Measurements from ENCODE around the gene DLK1. TPM values are rescaled to one million over a fixed set of nuclear protein-coding genes. Genes with fewer than 3 reads are reported as not detected.

DLK1 gene
- total and polyA plus RNA-seq, 2 of the 4 experiments (the other 2 are of a cell fraction) = under 0.01 to 0.07 TPM

DNA sequence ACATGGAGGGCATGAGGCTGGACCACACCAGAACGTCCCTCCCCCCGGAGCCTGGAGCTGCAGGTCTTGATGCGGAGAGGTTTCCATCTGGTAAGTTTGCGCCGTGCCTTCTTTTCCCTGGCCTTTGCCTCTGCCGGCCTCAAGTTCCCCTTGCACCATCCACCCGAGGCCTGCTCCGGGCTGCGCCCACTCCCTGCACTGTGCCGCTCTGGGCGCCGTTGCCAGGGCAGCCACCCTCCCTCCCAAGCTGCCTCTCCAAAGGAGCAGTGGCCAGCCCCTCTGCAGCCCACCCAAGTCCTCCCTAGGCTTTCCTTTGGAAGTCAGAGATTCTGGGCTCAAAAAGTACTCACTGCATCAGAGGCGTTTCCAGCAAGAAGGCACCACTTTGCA is 53.0 kb downstream of the DLK1 start:
- H3K4ac ChIP-seq (ENCODE audit: low read depth, low read length) = no peak overlapping the region
- peaks cover 34% of the 10 kb centered on the region for H3K27me3 ChIP-seq (ENCODE audit: control insufficient read depth, insufficient read depth, low read length)
- no peak overlapping the region for H3K4me3 ChIP-seq (ENCODE audit: insufficient read depth, low read depth, low read length)
- no peak overlapping the region for H2BK20ac ChIP-seq (ENCODE audit: low read depth, low read length)
- WGBS, 2 experiments (ENCODE audit: extremely low coverage in 2 of 2, insufficient read length in 1 of 2) = 94% methylated on average over 3 of the region's 13 CpGs; no CpG with 5 or more reads in 1 of the 2 experiments
- no peak overlapping the region for H2BK5ac ChIP-seq (ENCODE audit: low read depth, low read length, poor library complexity, severe bottlenecking)
- no peak overlapping the region for H2AFZ ChIP-seq (replicated peaks; ENCODE audit: low read length, poor library complexity)
- BruUV-seq (replicated peaks) = no TSS peak
- H3K4me2 ChIP-seq (ENCODE audit: low read depth, low read length) = no peak overlapping the region
- H3K4me1 ChIP-seq (ENCODE audit: control insufficient read depth, insufficient read depth, low read length) = peaks cover 9% of the 10 kb centered on the region; the same call in 1 of the 2 replicates
- H3K14ac ChIP-seq (replicated peaks; ENCODE audit: low read depth, low read length) = no peak overlapping the region
- H3K79me1 ChIP-seq (ENCODE audit: low read depth in 1 of 2, low read length in 2 of 2) = no peaks in the 10 kb centered on the region
- no peaks in the 10 kb centered on the region for H3K9me3 ChIP-seq (ENCODE audit: control insufficient read depth, insufficient read depth, low read length)
- no peak for DNase-seq
- H4K8ac ChIP-seq (ENCODE audit: low read depth in 2 of 2, low read length in 2 of 2) = no peak overlapping the region
- ChIA-PET POLR2A (ENCODE audit: unreplicated experiment) (no interaction called here), CTCF (no interaction called here)
- no peak overlapping the region for H2BK15ac ChIP-seq (ENCODE audit: low read depth, low read length)
- TF ChIP-seq MAFK (IDR thresholded peaks at IDR 0.05; ENCODE audit: low read depth, low read length) = no peak
- TF ChIP-seq CHD1 (IDR thresholded peaks at IDR 0.05; ENCODE audit: low read depth, low read length) = no peak
- no peak for TF ChIP-seq POLR2A (IDR thresholded peaks at IDR 0.05; ENCODE audit: low read depth, low read length)
- TF ChIP-seq, protein P1, sequence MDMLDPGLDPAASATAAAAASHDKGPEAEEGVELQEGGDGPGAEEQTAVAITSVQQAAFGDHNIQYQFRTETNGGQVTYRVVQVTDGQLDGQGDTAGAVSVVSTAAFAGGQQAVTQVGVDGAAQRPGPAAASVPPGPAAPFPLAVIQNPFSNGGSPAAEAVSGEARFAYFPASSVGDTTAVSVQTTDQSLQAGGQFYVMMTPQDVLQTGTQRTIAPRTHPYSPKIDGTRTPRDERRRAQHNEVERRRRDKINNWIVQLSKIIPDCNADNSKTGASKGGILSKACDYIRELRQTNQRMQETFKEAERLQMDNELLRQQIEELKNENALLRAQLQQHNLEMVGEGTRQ (IDR thresholded peaks at IDR 0.05; ENCODE audit: low read depth, low read length) = no peak
- TF ChIP-seq NFE2L2 (IDR thresholded peaks at IDR 0.05; ENCODE audit: low read depth, low read length) = no peak
- TF ChIP-seq RFX5 (IDR thresholded peaks at IDR 0.05; ENCODE audit: low read depth, low read length) = no peak
- TF ChIP-seq BHLHE40 (IDR thresholded peaks at IDR 0.05; ENCODE audit: low read depth, low read length) = no peak
- no peak for TF ChIP-seq CEBPB (IDR thresholded peaks at IDR 0.05; ENCODE audit: low read depth, low read length)
- H2AK9ac ChIP-seq (replicated peaks; ENCODE audit: low read depth, low read length, poor library complexity) = no peak overlapping the region
- H2AK5ac ChIP-seq (ENCODE audit: low read depth, low read length) = no peak overlapping the region
- H3K36me3 ChIP-seq (ENCODE audit: control insufficient read depth, insufficient read depth, low read length) = no peaks in the 10 kb centered on the region
- in situ Hi-C loops (cut with MboI; ENCODE audit: low sequenced_read_pairs) = no loop called here
- H4K5ac ChIP-seq (ENCODE audit: low read depth, low read length) = no peak overlapping the region
- no peak overlapping the region for H3K27ac ChIP-seq (ENCODE audit: insufficient read depth, low read length)
- ATAC-seq (ENCODE audit: low read depth) = no peak
- dilution Hi-C loops (cut with HindIII; ENCODE audit: low sequenced_read_pairs, unreplicated experiment) = no loop called here
- H3K9ac ChIP-seq (ENCODE audit: low read depth, low read length) = no peak overlapping the region
- H4K20me1 ChIP-seq (ENCODE audit: insufficient read depth, low read length) = no peaks in the 10 kb centered on the region
- no peak overlapping the region for H4K91ac ChIP-seq (ENCODE audit: insufficient read depth, low read depth, low read length)
- no peak overlapping the region for H3K18ac ChIP-seq (ENCODE audit: low read depth, low read length)
- intact Hi-C loops (cut with micrococcal nuclease) = no loop called here
- H3K56ac ChIP-seq (ENCODE audit: extremely low read depth, insufficient read depth, low read length) = no peak overlapping the region
- H3K23ac ChIP-seq (ENCODE audit: low read depth, low read length) = no peak overlapping the region
- no peaks in the 10 kb centered on the region for H3K9me1 ChIP-seq (ENCODE audit: insufficient read depth, low read length)
- no peak overlapping the region for H2BK120ac ChIP-seq (ENCODE audit: low read depth, low read length)
